Ecto neural progenitor cell (in vitro differentiated cells): ENCODE data around the gene OSBPL5.
A peak's percentile ranks its signal among the peaks of the same experiment; 100 is the strongest.

ENCODE experiments used
- DNase-seq: peaks from one replicate; pipeline ENCODE4 v3.0.0-alpha.2; 2018; ENCODE audit warnings: low spot score

OSBPL5 gene

GRCh38 chr11:3051196-3052108, 113.7 kb downstream of the OSBPL5 start:
- DNase-seq, result no peak

- DNase-seq, result no peak
These were observed 114.5 kb downstream of the OSBPL5 start for GRCh38 chr11:3050386-3051195.

- DNase-seq, result no peak
These were observed 115.5 kb downstream of the OSBPL5 start for GRCh38 chr11:3049430-3050243.

GRCh38 chr11:3047637-3048036, 117.5 kb downstream of the OSBPL5 start:
- no peak for DNase-seq

GRCh38 chr11:3046641-3047040, 118.5 kb downstream of the OSBPL5 start:
- no peak for DNase-seq

- DNase-seq, result peak; percentile 61
These were observed 118.9 kb downstream of the OSBPL5 start for GRCh38 chr11:3046190-3046589.

- DNase-seq, result no peak
These were observed 120.2 kb downstream of the OSBPL5 start for GRCh38 chr11:3044915-3045314.

- no peak for DNase-seq
These were observed 121.1 kb downstream of the OSBPL5 start for GRCh38 chr11:3044004-3044403.

GRCh38 chr11:3043315-3043871, 121.7 kb downstream of the OSBPL5 start:
- DNase-seq, result no peak

GRCh38 chr11:3042496-3043314, 122.4 kb downstream of the OSBPL5 start:
- DNase-seq, result no peak

GRCh38 chr11:3041699-3042441, 123.2 kb downstream of the OSBPL5 start:
- no peak for DNase-seq

GRCh38 chr11:3040881-3041280, 124.2 kb downstream of the OSBPL5 start:
- no peak for DNase-seq

- no peak for DNase-seq
These were observed 127.2 kb downstream of the OSBPL5 start for GRCh38 chr11:3037945-3038271.
